ENCODE results near the gene APBB2. TPM values are rescaled to one million over a fixed set of nuclear protein-coding genes. Genes with fewer than 3 reads are reported as not detected.

Gene APBB2
- total RNA-seq, 4 donors from 2014 or later, result 47.5 to 99.9 (median 57.5) TPM

DNA sequence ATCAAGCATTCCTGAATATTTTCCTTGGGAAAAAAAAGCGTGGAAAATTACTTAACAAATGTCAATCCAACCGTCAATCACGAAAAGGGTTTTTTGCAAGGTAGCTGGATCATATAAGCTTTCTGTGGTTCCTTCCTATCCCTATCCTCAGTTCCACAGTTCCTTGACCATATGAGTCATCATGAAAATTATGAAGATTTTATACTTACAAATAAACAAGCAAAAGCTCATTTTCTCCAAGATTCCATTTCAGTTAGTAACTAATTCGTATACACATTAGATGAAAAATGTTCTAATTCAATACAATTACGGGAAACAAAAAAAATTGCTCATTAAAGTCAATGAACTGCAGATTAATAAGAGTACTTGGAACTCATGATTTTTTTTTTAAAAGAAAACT lies 235.8 kb downstream of the APBB2 start:
- Histone ChIP-seq H3K4me1 (no peaks in the 10 kb centered on the region), H3K27me3 (no peaks in the 10 kb centered on the region), H3K27ac (no peak overlapping the region), H3K36me3 (no peaks in the 10 kb centered on the region), H3K4me3 (no peak overlapping the region), H3K9me3 (no peaks in the 10 kb centered on the region)
- no peak for TF ChIP-seq POLR2A (IDR thresholded peaks at IDR 0.05)
- TF ChIP-seq, protein P1, sequence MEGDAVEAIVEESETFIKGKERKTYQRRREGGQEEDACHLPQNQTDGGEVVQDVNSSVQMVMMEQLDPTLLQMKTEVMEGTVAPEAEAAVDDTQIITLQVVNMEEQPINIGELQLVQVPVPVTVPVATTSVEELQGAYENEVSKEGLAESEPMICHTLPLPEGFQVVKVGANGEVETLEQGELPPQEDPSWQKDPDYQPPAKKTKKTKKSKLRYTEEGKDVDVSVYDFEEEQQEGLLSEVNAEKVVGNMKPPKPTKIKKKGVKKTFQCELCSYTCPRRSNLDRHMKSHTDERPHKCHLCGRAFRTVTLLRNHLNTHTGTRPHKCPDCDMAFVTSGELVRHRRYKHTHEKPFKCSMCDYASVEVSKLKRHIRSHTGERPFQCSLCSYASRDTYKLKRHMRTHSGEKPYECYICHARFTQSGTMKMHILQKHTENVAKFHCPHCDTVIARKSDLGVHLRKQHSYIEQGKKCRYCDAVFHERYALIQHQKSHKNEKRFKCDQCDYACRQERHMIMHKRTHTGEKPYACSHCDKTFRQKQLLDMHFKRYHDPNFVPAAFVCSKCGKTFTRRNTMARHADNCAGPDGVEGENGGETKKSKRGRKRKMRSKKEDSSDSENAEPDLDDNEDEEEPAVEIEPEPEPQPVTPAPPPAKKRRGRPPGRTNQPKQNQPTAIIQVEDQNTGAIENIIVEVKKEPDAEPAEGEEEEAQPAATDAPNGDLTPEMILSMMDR (IDR thresholded peaks at IDR 0.05), result no peak
- DNase-seq, result no peak

DNA sequence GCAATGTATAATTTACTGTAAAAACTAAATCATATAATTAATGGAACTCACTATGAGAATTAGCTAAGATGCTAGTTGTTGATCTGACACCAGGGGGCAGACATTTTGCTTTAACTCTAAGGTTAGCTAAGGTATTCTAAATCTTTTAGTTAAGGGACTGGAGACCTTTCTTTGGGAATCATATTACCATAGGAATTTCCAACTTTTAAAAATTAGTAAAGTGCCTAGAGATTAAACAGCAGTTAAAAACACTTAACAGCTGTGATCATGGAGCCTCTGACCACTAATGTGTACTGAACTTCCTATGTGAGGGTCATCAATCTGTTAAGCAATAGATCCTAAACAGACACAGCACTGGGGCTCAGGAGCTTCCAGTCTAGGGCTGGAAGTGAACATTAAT lies 238.0 kb downstream of the APBB2 start:
- Histone ChIP-seq H3K4me3 (no peak overlapping the region), H3K9me3 (no peaks in the 10 kb centered on the region), H3K27ac (no peak overlapping the region), H3K36me3 (no peaks in the 10 kb centered on the region), H3K4me1 (no peaks in the 10 kb centered on the region), H3K27me3 (no peaks in the 10 kb centered on the region)
- no peak for TF ChIP-seq POLR2A (IDR thresholded peaks at IDR 0.05)
- TF ChIP-seq, protein P1 (IDR thresholded peaks at IDR 0.05), result peak in 5 of 6 experiments; percentile 29 to 78 (median 72)
- peak in 1 of 3 donors; percentile 62 for DNase-seq

DNA sequence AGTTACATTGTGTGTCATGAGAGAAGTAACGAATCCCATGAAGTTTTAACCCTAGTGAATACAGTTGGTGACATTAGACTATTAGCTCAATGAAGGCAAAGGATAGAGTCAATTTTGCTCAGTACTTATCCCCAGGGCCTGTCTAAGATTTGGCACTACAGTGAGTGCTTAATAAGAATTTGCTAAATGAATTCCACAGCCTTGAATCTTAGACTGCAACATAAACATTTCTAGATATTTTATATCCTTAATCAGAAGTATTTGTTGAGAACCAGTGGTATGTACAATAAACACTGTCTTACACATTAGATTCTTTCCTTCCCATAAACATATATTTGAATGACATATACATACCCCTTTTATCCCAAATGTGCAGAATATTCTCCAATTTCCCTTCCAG lies 241.6 kb downstream of the APBB2 start:
- H3K36me3 ChIP-seq, result no peaks in the 10 kb centered on the region
- no peaks in the 10 kb centered on the region for H3K9me3 ChIP-seq
- no peaks in the 10 kb centered on the region for H3K27me3 ChIP-seq

DNA sequence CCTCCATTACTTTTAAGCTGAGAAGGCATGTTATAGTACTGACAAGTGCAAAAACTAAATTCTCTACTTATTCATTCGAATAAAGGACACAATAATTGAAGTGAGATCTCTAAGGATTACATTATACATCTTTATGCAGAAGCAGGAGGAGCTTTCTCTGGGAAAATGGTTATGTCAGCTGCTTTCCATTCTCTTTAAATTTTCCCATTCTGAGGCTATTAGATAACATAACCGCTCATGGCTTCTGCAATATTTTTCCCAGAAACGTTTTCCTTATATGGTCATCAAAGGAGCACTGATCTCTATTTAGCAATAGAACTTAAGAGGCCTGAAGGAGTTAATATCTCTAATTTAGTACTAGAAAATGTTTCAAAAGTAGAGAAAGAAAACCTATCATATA lies 243.0 kb downstream of the APBB2 start:
- Histone ChIP-seq H3K27ac (no peak overlapping the region), H3K4me1 (no peaks in the 10 kb centered on the region), H3K36me3 (no peaks in the 10 kb centered on the region), H3K4me3 (no peak overlapping the region), H3K9me3 (no peaks in the 10 kb centered on the region), H3K27me3 (no peaks in the 10 kb centered on the region)
- DNase-seq, result no peak
- TF ChIP-seq, protein P1 (IDR thresholded peaks at IDR 0.05), result no peak
- TF ChIP-seq POLR2A (IDR thresholded peaks at IDR 0.05), result no peak

More for the DNA sequence above, 241.6 kb downstream of the APBB2 start:
- Histone ChIP-seq H3K4me3 (no peak overlapping the region), H3K4me1 (no peaks in the 10 kb centered on the region), H3K27ac (no peak overlapping the region)
- TF ChIP-seq POLR2A (IDR thresholded peaks at IDR 0.05), result no peak
- TF ChIP-seq, protein P1 (IDR thresholded peaks at IDR 0.05), result no peak
- DNase-seq, result no peak

DNA sequence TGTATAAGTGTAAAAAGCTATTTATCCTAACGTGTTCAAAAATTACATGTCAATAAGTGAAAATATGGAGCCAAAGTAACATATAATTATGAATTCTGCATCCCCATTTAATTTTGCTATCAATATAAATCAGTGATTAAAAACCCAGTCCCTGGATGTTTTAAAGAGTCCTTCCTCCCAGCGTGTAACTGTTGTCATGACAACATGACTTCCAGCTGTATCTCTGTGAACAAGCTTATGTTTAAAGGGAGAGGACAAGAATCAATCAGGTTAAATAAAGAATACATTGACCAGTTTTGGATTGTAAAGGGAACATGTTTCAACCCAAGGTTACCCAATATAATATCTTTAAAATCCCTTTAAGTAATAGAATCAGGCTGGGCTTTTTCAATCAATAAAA lies 244.8 kb downstream of the APBB2 start:
- no peak for DNase-seq
- Histone ChIP-seq H3K4me3 (no peak overlapping the region), H3K27ac (no peak overlapping the region), H3K9me3 (no peaks in the 10 kb centered on the region), H3K4me1 (no peaks in the 10 kb centered on the region), H3K27me3 (no peaks in the 10 kb centered on the region), H3K36me3 (no peaks in the 10 kb centered on the region)
- TF ChIP-seq, protein P1 (IDR thresholded peaks at IDR 0.05), result no peak
- no peak for TF ChIP-seq POLR2A (IDR thresholded peaks at IDR 0.05)

DNA sequence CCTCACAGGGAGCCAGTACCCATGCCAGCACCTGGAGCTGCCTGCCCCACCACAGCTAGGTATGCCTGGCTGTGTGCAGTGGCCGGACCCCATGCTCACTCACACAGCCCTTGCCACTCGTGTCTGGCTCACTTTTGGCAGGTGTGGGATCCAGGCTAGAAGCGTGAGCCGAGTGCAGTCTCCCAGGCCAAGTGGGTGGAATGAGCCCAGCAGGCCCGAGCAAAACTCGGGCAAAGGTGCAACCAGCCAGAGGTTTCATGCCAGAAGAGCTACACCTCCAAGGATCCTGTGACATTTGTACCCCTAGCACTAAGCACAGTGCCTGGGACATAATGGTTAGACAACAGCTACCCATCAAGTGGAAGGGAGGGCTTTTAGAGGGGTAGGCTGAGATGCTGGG lies 246.8 kb downstream of the APBB2 start:
- H3K27me3 ChIP-seq, result no peaks in the 10 kb centered on the region
- no peak for DNase-seq
- TF ChIP-seq, protein P1 (IDR thresholded peaks at IDR 0.05), result no peak
- TF ChIP-seq POLR2A (IDR thresholded peaks at IDR 0.05), result no peak
- no peaks in the 10 kb centered on the region for H3K4me1 ChIP-seq
- H3K9me3 ChIP-seq, result no peaks in the 10 kb centered on the region
- H3K36me3 ChIP-seq, result no peaks in the 10 kb centered on the region
- no peak overlapping the region for H3K27ac ChIP-seq
- no peak overlapping the region for H3K4me3 ChIP-seq
